Measurements from ENCODE around the gene MYH14. TPM values are rescaled to one million over a fixed set of nuclear protein-coding genes. Genes with fewer than 3 reads are reported as not detected.

The MYH14 gene
- total RNA-seq, 6 experiments from 2014 or later = 0.09 TPM; not detected in 5

- Mint-ChIP-seq H3K27ac (no peak overlapping the region), H3K9me3 (peaks cover 4% of the 10 kb centered on the region), H3K4me3 (no peak overlapping the region), H3K36me3 (ENCODE audit: low read depth) (no peaks in the 10 kb centered on the region), H3K4me1 (ENCODE audit: low read depth) (no peaks in the 10 kb centered on the region), H3K27me3 (ENCODE audit: insufficient read depth) (peaks cover 16% of the 10 kb centered on the region)
- TF ChIP-seq CTCF (IDR thresholded peaks at IDR 0.05) = no peak
- DNase-seq = no peak
Measured at GRCh38 chr19:50280074-50280473, 76.7 kb downstream of the MYH14 start.

GRCh38 chr19:50280983-50281382 is 77.6 kb downstream of the MYH14 start:
- Mint-ChIP-seq H3K4me1 (ENCODE audit: low read depth) (no peaks in the 10 kb centered on the region), H3K27ac (no peak overlapping the region), H3K4me3 (no peak overlapping the region), H3K36me3 (ENCODE audit: low read depth) (no peaks in the 10 kb centered on the region), H3K9me3 (peaks cover 11% of the 10 kb centered on the region), H3K27me3 (ENCODE audit: insufficient read depth) (peaks cover 10% of the 10 kb centered on the region)
- TF ChIP-seq CTCF (IDR thresholded peaks at IDR 0.05) = no peak
- DNase-seq = no peak

- no peak overlapping the region for H3K4me3 Mint-ChIP-seq
- no peak for DNase-seq
- no peak overlapping the region for H3K27ac Mint-ChIP-seq
- H3K9me3 Mint-ChIP-seq = peaks cover 15% of the 10 kb centered on the region
- peaks cover 11% of the 10 kb centered on the region for H3K27me3 Mint-ChIP-seq (ENCODE audit: insufficient read depth)
- H3K4me1 Mint-ChIP-seq (ENCODE audit: low read depth) = no peaks in the 10 kb centered on the region
- no peak for TF ChIP-seq CTCF (IDR thresholded peaks at IDR 0.05)
- no peaks in the 10 kb centered on the region for H3K36me3 Mint-ChIP-seq (ENCODE audit: low read depth)
Measured at GRCh38 chr19:50281491-50281890, 78.1 kb downstream of the MYH14 start.

GRCh38 chr19:50285833-50286232 is 82.4 kb downstream of the MYH14 start:
- no peak for TF ChIP-seq CTCF (IDR thresholded peaks at IDR 0.05)
- peaks cover 50% of the 10 kb centered on the region for H3K9me3 Mint-ChIP-seq
- H3K27ac Mint-ChIP-seq = no peak overlapping the region
- H3K27me3 Mint-ChIP-seq (ENCODE audit: insufficient read depth) = peaks cover 18% of the 10 kb centered on the region
- H3K36me3 Mint-ChIP-seq (ENCODE audit: low read depth) = peaks cover 7% of the 10 kb centered on the region
- H3K4me1 Mint-ChIP-seq (ENCODE audit: low read depth) = no peaks in the 10 kb centered on the region
- H3K4me3 Mint-ChIP-seq = no peak overlapping the region
- no peak for DNase-seq

GRCh38 chr19:50286443-50286842 is 83.0 kb downstream of the MYH14 start:
- no peak for DNase-seq
- no peak for TF ChIP-seq CTCF (IDR thresholded peaks at IDR 0.05)
- peaks cover 7% of the 10 kb centered on the region for H3K36me3 Mint-ChIP-seq (ENCODE audit: low read depth)
- peaks cover 14% of the 10 kb centered on the region for H3K27me3 Mint-ChIP-seq (ENCODE audit: insufficient read depth)
- no peak overlapping the region for H3K27ac Mint-ChIP-seq
- H3K4me1 Mint-ChIP-seq (ENCODE audit: low read depth) = no peaks in the 10 kb centered on the region
- H3K9me3 Mint-ChIP-seq = peaks cover 55% of the 10 kb centered on the region
- H3K4me3 Mint-ChIP-seq = no peak overlapping the region

GRCh38 chr19:50287331-50287730 is 83.9 kb downstream of the MYH14 start:
- H3K9me3 Mint-ChIP-seq = peaks cover 55% of the 10 kb centered on the region
- H3K4me3 Mint-ChIP-seq = no peak overlapping the region
- no peak for TF ChIP-seq CTCF (IDR thresholded peaks at IDR 0.05)
- peaks cover 13% of the 10 kb centered on the region for H3K27me3 Mint-ChIP-seq (ENCODE audit: insufficient read depth)
- no peaks in the 10 kb centered on the region for H3K4me1 Mint-ChIP-seq (ENCODE audit: low read depth)
- H3K27ac Mint-ChIP-seq = no peak overlapping the region
- DNase-seq = no peak
- H3K36me3 Mint-ChIP-seq (ENCODE audit: low read depth) = peaks cover 7% of the 10 kb centered on the region

All from HFFc6 (cell line).